ENCODE data around the gene SUPT20HL1. TPM values are rescaled to one million over a fixed set of nuclear protein-coding genes. Genes with fewer than 3 reads are reported as not detected.

SUPT20HL1 gene
- total and polyA plus RNA-seq, 10 of the 15 experiments (the other 5 are each of a cell fraction or from before 2014, with no cell fraction given) = not detected

DNA sequence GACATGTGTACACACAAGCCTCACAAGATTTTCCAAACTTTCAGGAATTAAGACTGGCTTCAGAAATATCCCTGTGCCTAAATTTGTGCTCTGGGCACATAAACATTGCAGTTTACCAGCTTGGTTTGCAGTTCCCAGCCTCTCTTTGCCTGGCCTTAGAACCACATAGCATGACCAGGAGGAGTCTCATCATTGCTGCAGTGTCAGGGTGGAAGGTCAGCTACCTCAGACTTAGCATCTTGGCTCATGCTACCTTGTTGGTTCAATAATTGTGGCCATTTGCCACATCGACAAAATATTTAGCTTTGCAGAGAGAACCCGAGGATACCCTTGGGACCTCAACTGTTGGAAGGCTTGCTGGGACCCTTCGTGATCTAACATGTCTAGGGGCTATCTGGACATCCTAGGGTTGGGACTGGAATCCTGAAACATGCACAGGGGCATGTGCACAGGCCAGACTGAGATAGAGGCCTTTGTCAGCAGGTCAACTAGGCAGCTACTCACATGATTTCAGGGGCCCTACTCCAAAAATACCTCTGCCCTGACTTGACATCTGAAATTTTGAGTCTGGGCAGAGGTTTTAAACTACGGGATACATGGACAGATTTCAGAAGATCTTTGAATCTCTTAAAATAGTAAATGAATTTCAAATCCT is 38.6 kb upstream of the SUPT20HL1 start:
- H3K9me3 ChIP-seq (replicated peaks; ENCODE audit: control insufficient read depth, insufficient read depth, low read length) = no peaks in the 10 kb centered on the region; the same call in 2 of the 3 replicates
- H2AFZ ChIP-seq (ENCODE audit: control insufficient read depth, low read depth, low read length) = no peak overlapping the region
- SMC1A ChIA-PET (ENCODE audit: uncharacterized antibody, unreplicated experiment) = interaction anchor here (0.6 to 0.7 kb wide), 2 partner anchors 12 to 588 kb away, joined by 3 to 4 read pairs; no protein-coding TSS in a partner anchor
- BruUV-seq (replicated peaks) = no TSS peak
- no peak overlapping the region for H3K9ac ChIP-seq (ENCODE audit: control insufficient read depth, insufficient read depth, low read length)
- RAD21 ChIA-PET (ENCODE audit: unreplicated experiment) = no interaction called here
- no peaks in the 10 kb centered on the region for H3K4me1 ChIP-seq (ENCODE audit: control insufficient read depth, insufficient read depth, low read length)
- in situ Hi-C loops (cut with MboI) = no loop called here
- POLR2A ChIA-PET = no interaction called here
- TF ChIP-seq ZNF384 (IDR thresholded peaks at IDR 0.05; ENCODE audit: borderline replicate concordance, low read depth, low read length) (no peak), SMARCA5 (IDR thresholded peaks at IDR 0.05) (no peak), CHD4 (IDR thresholded peaks at IDR 0.05) (no peak), SRF (IDR thresholded peaks at IDR 0.05; ENCODE audit: low read depth in 2 of 2, low read length in 2 of 2) (no peak), FOXM1 (IDR thresholded peaks at IDR 0.05; ENCODE audit: low read depth, low read length) (no peak), ZNF217 (IDR thresholded peaks at IDR 0.05) (no peak), SIX5 (IDR thresholded peaks at IDR 0.05; ENCODE audit: low read depth, low read length, severe bottlenecking) (no peak), SIN3A (IDR thresholded peaks at IDR 0.05; ENCODE audit: low read depth, low read length) (no peak), NFXL1 (IDR thresholded peaks at IDR 0.05; ENCODE audit: borderline replicate concordance) (no peak), FOXK2 (IDR thresholded peaks at IDR 0.05) (no peak), HCFC1 (IDR thresholded peaks at IDR 0.05; ENCODE audit: low read length) (no peak), ETV6 (conservative IDR thresholded peaks at IDR 0.05 in 1 of 2, IDR thresholded peaks at IDR 0.05 in 1 of 2; ENCODE audit: borderline replicate concordance in 1 of 2, low read depth in 1 of 2) (no peak), IKZF1 (conservative IDR thresholded peaks at IDR 0.05) (no peak), ZNF274 (IDR thresholded peaks at IDR 0.05; ENCODE audit: insufficient read depth, insufficient read length) (no peak)
- no peaks in the 10 kb centered on the region for H4K20me1 ChIP-seq (ENCODE audit: control insufficient read depth, insufficient read depth)
- ATAC-seq (no peak), FAIRE-seq (no peak), DNase-seq (ENCODE audit: low read depth, low spot score) (no peak)
- no peaks in the 10 kb centered on the region for H3K79me2 ChIP-seq (ENCODE audit: control insufficient read depth, insufficient read depth, low read length)
- H3K27ac ChIP-seq (ENCODE audit: control insufficient read depth, insufficient read depth) = no peak overlapping the region
- no peaks in the 10 kb centered on the region; a peak in 1 of 4 replicates for H3K27me3 ChIP-seq (replicated peaks in 1 of 2; ENCODE audit: control insufficient read depth in 2 of 2, insufficient read depth in 2 of 2, low read length in 1 of 2)
- CTCF ChIA-PET = interaction anchor here (1.2 kb wide), 1 partner anchor 51 kb away, joined by 3 read pairs; no protein-coding TSS in a partner anchor
- no peak overlapping the region for H3K4me3 ChIP-seq
- 32% methylated on average over 4 of the region's 4 CpGs for WGBS (ENCODE audit: insufficient coverage, insufficient replicate concordance, low lambda C conversion rate, missing lambda C conversion rate)
- intact Hi-C loops (cut with micrococcal nuclease; ENCODE audit: unreplicated experiment) = no loop called here
- H3K4me2 ChIP-seq (ENCODE audit: control insufficient read depth, insufficient read depth) = no peak overlapping the region
- no peaks in the 10 kb centered on the region for H3K36me3 ChIP-seq (ENCODE audit: control insufficient read depth in 2 of 2, insufficient read depth in 2 of 2, low read length in 1 of 2)
